Right lobe of liver (tissue), 4 donors: ENCODE data around the gene CCDC34.

ENCODE experiments used
- CTCF ChIP-seq, 4 donors: fragments of 200-600 bp in 3 of 4; fragments of 450-650 bp in 1 of 4; IDR thresholded peaks; one replicate each; pipeline versions ENCODE4 v1.5.1 to v1.8.0; 2016 to 2022; ENCODE audit warnings: antibody characterized with exemption in 4 of 4, mild to moderate bottlenecking in 2 of 4
- POLR2A ChIP-seq: fragments of 450-650 bp; IDR thresholded peaks from one replicate; pipeline ENCODE4 v1.6.1; 2017; ENCODE audit warnings: antibody characterized with exemption, mild to moderate bottlenecking
- donor health status: DM: no; HTN: no; CAD: no.
- donor health status: DM: no; HTN: no; CAD: no.
- donor health status: DM: no; HTN: yes; CAD: no.

GRCh38 chr11:27356624-27357222 is 6.3 kb downstream of the CCDC34 start:
- no peak for TF ChIP-seq CTCF (IDR thresholded peaks at IDR 0.05)
- no peak for TF ChIP-seq POLR2A
